NCI-H526 (cell line): Measurements from ENCODE around the gene CIITA.
"Not testable (repeated sequence)": the region's sequence is repeated elsewhere in the genome, so short reads cannot be mapped to it uniquely, and the experiment has no call there.

Experiments used
- DNase-seq, 2 experiments: peaks; one replicate each; lab custom pipeline; 2025; lab: John Stamatoyannopoulos, UW

Gene CIITA

DNA sequence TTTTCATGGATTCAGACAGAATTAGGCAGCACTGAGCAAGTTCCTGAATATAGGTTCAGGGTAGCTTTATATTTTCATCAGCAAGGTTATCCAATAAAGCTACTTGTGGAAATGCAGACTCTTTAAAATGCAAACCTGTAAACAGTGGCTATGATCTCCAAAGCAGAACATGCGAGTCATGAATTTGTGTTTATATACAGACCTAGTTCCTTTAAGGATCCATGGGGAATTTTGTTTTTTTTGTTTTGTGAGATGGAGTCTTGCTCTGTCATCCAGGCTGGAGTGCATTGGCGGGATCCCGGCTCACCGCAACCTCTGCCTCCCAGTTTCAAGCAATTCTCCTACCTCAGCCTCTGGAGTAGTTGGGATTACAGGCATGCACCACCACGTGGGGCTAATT lies 82.2 kb downstream of the CIITA start:
- DNase-seq: no peak

GRCh38 chr16:10961231-10961630 lies 84.2 kb downstream of the CIITA start:
- no peak for DNase-seq

DNA sequence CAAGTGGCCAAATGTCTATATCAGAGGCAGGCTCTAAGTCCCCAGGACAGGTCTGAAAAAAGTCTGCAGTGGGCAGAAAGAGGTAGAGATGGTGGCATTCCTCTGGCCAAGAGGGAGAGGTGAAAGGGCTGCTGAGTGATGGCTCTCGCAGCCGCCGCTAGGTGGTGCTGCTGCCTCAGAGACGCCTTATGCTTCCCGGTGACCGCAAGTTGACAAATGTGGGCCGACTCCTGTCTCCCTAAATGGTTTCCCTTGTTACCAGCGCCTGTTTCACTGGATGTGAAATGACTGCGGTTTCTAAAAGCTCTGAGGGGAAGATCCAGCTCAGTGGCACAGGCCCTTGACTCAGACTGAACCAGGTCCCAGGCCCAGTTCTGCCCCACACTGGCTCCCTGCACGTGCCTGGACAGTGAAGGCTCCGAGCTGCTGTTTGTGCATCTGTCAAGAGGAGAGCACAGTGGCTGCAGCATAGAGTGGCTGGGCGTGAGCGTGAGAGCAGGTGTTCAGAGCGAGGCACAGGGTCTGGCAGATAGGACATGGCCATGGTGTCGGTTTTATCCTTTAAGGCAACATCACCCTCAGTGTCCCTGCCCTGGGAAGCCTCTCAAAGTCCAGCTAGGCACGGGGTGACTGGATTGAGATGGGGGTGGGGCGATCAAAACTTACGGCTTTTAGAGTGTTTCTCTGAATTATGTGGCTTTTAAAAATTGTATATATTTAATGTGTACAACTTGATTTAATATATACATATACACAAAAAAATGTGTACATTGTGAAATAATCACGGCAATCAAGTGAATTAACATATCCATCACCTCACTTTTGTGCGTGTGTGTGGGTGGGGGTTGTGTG lies 87.3 kb downstream of the CIITA start:
- peak; percentile 49 to 89 for DNase-seq

DNA sequence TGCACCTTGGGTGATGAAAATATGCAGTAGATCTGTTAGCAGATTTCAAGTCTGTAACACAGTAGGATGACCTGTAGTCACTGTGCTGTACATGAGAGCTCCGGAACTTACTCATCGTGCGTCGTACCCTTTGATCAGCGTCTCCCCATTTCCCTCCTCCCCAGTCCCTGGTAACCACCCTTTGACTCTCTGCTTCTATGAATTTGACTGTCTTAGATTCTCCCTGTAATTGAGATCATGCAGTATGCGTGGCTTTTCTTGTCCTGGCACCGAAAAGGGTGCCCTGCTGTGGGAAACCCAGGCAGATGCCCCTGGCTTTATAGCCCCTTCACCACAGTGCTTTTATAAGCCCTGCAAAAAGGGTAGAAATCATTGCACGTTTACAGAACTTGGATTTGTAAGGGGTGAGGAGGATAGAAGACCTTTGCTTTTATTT lies 87.9 kb downstream of the CIITA start:
- no peak for DNase-seq

GRCh38 chr16:10965440-10966061 lies 88.5 kb downstream of the CIITA start:
- DNase-seq: no peak

DNA sequence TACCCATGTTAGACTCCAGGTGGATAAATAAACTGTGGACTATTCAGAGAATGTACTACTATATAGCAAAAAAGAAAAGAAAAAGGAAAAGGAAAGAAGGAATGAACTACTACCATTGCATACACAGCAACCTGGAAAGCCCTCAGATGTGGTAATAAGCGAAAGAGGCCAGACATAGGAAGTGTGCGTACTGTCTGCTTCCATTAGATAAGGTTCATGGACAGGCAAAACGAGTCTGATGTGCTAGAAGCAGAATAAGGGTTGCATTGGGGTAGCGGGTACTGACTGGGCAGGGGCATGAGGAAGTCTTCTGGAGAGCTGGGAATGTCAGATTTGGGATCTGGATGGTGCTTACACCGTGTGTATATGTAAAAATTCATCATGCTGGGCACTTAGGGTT lies 89.1 kb downstream of the CIITA start:
- DNase-seq: no peak

DNA sequence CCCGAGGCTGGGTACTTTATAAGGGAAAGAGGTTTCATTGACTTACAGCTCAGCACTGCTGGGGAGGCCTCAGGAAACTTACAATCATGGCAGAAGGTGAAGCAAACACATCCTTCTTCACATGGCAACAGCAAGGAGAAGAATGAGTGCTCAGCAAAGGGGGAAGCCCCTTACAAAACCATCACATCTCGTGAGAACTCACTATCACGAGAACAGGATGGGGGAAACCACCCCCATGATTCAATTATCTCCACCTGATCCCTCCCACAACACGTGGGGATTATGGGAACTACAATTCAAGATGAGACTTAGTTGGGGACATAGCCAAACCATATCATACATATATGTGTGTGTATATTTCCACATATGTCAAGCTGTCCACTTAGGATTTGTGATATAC lies 89.6 kb downstream of the CIITA start:
- DNase-seq: not testable (repeated sequence)

- DNase-seq: no peak
Observed at GRCh38 chr16:10967986-10968385, 91.0 kb downstream of the CIITA start.

DNA sequence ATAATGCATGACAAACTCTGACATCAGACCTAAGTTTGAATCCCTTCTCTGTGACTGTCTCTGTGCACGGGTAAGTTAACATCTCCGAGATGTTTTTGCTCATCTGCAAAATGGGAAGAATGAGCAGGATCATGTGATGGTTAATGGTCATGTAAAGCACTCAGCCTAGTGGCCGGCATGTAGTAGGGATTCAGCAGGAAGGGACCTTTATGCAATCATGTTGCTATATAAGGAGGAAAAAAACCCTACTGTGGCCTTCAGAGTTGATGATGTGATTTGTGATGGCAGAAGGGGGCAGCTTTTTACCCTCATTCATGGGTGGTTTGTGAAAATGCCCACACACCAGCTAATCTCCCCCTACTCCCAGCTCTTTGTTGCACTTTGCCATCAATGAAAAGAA lies 91.5 kb downstream of the CIITA start:
- DNase-seq: no peak

GRCh38 chr16:10969615-10970014 lies 92.6 kb downstream of the CIITA start:
- DNase-seq: no peak

DNA sequence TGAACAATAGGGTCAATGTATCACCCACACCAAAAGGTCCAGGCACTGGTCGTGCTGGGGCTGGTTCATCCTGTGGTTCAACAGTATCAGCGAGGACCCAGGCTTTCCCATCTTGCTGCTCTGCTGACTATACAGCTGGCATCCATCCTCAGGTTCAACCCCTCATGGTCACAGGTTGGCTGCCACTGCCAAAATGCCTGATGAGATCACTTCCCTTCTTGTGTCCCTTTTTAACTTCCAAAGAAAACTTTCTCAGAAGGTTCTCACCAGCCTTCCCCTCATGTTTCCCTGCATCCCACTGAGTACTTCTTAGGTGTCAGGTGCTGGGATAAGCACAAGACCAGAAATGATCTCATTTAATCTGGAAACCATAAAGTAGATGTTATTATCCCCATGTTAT lies 93.1 kb downstream of the CIITA start:
- DNase-seq: no peak

- DNase-seq: peak; percentile 65 to 87
Observed at GRCh38 chr16:10971560-10971961, 94.6 kb downstream of the CIITA start.

- no peak for DNase-seq
Observed at GRCh38 chr16:10972108-10972818, 95.3 kb downstream of the CIITA start.

GRCh38 chr16:10972819-10973464 lies 95.9 kb downstream of the CIITA start:
- no peak for DNase-seq

DNA sequence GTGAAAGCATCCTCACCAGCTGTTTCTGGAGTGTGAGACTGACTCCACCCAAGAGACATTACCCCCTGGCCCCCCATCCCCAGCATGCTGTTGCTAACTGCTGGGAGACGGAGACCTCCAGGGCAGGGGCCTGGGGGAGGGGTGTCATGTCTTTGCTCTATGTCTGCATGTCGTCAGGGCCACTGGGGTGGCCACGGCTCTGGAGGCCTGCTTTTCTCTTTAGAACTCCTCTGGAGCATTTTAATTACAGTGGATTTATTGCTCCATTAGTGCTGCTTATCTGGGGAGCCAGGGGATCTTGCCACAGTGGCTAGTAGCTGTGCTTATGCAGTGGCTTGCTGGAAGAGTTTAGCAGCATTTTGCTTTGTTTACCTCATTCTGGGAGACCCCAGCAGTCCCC lies 99.6 kb downstream of the CIITA start:
- DNase-seq: no peak

- no peak for DNase-seq
Observed at GRCh38 chr16:10978124-10978523, 101.1 kb downstream of the CIITA start.

GRCh38 chr16:10978871-10979446 lies 102.0 kb downstream of the CIITA start:
- DNase-seq: no peak

DNA sequence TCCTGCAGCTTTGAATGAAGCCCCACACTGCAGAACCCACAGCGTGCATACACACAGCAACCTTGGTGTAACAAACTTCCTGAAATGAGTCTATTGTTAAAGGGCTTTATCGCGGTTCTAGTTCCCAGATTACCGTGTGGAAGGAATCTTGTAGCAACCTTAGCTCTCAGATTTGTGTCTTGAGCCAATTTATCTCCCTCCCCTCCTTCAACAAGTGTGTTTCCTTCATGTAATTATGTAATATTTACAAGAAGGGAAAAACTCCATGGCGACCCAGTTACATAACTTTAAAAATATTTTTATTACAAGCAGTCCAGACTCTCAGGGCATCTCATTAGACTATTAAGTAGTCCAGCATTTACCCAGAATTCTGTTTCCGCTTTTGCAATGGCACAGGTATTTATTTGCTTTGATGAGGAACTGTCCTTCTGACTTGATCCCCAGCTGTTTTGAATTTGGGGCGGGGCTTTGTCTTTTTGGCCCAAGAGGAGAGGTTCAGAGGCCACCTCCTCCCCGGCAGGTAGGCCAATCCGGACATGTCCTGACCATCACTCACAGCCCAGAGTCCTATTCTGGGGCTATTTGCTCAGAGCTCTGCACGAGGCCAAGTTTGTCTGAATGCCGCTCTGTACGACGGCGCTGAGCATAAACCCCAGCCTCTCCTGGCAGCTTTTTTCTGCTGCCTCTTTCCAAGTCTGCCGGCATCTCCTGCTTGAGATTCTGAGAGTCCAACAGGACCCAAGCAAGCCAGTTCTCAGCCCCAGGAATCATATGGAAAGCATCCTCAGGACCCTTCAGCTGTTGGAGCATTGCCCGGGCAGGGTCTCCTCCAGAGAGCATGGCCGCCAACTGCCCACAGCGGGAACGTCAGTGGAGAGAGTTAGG lies 103.0 kb downstream of the CIITA start:
- peak in 1 of 2 experiments; percentile 24 for DNase-seq

GRCh38 chr16:10980813-10981212 lies 103.8 kb downstream of the CIITA start:
- DNase-seq: no peak

DNA sequence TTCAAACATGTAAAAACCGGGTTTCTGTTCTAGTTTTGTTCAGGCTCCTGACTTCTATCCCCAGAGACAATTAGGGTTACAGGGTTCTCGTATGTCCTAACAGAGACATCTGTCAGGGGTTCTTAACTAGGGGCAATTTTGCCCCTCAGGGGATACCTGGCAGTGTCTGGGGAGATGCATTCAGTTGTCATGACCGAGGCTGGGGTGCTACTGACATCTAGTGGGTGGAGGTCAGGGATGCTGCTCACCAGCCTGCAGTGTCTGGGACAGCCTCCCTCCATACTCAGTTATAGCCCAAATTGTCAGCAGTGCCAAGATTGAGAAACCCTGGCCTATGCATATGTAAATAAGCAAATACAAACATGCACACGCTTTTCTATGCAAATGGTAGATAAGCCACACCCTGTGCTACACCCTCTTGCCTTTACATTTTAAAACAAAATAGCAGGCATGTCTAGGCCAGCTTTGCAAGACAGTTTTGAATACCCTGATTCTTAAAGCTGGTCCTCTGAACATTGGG lies 104.8 kb downstream of the CIITA start:
- peak; percentile 98 for DNase-seq
